Astrocyte of the hippocampus (primary cell): ENCODE data around the gene MED14.

Experiments
- DNase-seq: peaks from one replicate; pipeline ENCODE4 v3.0.0; 2011; ENCODE audit warnings: low read depth, low spot score

MED14 gene

DNA sequence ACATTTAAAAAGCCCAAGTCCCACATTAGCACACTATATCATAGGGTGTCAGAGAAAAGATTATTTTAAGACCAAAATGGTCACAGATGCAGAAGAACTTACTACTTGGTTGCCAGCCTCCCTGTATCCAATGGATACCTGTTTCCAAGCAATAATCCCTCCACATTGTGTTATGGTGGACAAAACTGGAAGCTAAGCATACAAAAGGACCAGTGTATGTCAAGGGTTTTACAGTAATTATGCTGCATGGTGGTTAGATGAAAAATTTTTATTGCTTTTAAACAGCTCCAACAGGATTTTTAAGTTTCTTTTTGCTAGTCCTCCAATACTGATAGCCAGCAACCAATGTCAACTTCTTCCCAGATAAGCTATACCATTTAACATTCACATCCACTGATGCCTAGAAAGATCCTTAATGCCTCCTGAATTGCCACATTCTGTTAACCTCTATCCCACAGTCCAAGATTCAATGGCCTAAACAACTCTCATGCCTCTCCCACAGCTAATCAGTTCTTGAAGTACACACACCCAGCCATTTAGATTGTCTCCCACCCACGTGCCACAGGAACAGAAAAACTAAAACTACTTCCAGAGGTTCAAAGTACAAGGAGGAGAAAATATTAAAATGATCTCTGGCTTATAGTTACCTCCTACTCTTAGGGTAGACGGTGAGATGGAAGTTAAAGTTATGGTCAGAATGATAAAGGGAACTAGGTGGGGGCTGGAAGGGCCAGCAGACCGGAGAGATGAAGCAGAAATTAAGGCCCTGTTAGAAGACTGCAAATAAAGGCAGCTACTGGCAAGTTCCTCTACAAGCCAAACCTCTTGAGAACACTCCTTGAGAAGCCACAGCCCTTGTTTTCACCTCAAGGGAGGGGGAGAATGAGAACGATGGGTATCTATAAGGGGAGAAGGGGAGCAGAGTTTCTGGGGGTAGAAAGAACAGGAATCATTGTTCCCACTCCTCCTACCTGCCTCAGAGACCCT is 5.5 kb downstream of the MED14 start:
- DNase-seq, result no peak

DNA sequence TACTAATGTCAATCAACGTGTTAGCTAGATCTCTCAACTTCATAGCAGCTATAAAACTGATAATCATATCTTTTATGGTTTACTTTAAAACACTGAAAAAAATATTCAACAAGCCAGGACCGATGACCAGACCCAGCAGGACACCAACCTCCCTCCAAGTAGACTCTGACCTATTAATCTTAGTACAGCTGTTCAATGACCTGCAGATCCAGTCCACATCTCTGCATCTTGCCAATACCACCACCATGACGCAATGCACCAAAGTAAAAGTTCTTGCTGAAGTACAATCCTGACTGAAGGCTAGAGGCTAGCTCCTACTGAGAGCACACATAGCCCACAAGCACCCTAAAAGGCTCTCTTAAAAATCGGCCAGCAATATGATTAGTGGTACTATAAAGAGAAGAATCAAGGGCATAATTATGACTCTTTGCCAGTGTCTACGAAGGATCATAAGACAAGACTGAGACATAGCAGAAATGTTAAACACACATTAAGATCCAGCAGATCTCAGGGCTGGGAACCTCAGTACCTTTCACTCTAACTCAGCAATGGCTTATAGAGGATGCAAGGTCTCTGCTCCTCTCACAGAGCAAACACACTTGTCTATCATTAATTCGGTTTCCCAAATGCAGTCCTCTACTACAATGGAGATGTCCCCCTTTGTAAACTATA is 7.6 kb downstream of the MED14 start:
- DNase-seq, result no peak

DNA sequence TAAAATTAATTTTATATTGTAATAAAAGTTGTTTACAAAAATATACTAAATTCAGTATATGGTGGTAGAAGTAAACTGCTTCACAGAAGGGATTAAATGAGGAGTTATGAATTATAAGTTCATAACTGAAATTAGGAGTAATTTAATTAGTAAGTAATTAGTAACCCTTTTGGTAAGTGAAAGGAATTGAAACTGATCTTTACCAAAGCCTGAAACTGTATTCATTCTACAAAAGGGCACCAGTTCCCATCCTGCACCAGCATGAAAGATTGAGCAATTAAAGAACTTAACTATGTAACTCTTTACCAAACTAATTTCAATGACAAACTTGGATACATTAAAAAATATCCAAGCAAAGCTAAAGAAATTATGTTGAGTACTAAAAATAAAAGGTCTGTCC is 8.2 kb downstream of the MED14 start:
- DNase-seq, result no peak

DNA sequence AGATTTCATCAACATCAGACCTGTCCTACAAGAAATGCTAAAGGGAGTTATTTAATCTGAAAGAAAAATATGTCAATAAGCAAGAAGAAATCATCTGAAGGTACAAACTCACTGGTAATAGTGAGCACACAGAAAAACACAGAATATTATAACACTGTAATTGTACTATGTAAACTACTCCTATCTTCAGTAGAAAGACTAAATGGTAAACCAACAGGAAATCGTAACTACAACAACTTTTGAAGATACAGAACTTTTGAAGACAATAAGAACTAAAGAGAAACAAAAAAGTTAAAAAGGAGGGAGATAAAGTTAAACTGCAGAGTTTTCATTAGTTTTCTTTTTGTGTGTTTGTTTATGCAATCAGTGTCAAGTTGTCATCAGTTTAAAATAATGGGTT is 12.4 kb downstream of the MED14 start:
- DNase-seq, result no peak

DNA sequence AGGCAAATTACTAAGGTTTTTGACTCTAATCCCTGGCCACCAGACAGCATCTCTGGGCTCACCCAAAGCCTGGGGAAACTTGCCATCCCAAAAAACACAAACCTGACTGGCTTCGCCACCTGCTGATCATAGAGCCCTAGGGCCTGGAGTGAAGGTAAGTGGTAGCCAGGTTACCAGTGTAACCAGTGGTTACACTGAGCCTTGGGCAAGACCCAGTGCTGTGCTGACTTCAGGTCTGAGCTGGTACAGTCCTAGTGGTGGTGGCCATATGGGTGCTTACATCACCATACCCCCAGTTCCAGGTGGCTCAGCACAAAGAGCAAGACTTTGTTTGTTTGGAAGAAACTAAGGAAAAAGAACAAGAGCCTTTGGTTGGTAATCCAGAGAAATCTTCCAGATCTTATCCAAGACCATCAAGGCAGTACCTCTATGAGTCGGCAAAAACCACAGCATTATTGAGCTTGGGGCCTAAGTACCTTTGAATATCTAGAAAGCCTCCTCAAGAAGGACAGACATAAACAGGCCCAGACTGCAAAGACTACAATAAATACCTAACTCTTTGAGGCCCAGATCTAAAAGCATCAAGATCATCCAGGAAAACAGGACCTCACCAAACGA is 13.7 kb downstream of the MED14 start:
- no peak for DNase-seq

DNA sequence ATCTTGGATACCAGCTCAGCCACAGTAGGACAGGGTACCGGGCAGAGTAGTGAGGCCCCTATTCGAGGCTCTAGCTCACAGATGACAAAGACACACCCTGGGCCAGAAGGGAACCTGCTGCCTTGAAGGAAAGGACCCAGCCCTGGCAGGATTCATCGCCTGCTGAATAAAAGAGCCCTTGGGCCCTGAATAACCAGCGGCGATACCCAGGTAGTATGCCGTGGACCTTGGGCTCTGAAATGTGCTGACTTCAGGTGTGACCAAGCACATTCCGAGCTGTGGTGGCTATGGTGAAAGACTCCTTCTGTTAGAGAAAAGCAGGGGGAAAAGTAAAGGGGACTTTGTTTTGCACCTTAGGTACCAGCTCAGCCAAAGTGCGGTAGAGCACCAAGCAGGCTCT is 14.6 kb downstream of the MED14 start:
- DNase-seq, result no peak

DNA sequence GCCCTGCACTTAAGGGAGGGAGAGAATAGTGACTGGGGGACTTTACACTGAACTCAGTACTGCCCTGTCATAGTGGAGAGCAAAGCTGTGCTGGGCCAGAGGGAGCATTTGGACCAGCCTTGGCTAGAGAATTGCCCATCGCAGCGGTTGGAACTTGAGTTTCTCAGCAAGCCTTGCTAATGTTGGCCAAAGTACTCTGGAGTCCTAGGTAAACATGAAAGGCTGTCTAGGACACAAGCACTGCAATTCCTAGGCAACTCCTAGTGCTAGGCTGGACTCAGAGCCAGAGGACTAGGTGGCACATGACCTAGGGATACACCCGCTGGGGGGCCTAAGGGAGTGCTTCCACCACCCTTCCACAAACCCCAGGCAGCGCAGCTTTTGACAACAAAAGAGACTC is 15.0 kb downstream of the MED14 start:
- no peak for DNase-seq

DNA sequence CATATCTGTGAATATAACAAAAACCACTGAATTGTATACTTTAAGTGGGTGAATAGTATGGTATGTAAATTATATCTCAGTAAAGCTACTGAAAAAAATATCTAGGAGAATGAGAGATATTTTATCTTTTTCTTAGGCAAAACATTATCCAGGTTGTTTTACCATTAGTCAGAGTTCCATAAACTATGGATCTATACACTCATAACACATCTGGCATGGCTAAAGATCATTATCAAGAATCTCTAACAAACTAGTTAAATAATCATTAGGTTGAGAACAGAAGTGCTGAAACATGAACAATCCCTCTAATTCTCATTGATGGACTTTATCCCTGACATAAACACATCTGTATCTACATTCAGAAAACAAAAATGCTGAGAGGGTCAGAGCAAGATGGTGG is 15.6 kb downstream of the MED14 start:
- no peak for DNase-seq

DNA sequence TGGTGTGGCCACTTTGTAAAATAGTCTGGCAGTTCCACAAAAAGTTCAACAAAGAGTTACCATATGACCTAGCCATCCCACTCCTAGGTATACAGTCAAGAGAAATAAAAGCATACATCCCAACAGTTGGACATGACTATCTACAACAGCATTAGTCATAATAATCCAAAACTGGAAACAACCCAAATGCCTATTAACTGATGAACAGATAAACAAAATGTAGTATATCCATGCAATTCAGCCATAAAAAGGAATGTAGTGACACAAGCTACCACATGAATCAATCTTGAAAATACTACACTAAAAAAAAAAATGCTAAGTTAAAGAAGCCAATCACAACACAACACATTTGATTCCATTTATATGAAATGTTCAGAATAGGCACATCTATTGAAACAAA is 16.1 kb downstream of the MED14 start:
- DNase-seq, result no peak

DNA sequence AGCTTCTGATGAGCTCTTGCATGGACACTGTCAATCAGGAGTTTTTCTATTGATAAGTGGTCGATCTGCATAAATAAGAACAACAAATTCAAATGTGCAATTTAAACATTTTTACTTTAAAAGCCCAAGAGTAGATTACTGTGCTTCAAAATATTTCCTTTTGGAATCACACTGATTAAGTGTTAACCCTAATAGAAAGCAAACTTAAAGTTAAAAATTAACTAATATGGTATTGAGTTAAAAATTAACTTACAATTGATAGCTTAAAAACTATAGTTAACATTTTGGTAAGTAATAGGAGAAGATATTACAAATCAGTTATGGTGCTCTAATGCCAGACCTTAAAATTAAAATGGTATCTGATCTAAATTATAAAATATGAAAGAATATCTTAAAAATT is 25.9 kb downstream of the MED14 start:
- no peak for DNase-seq

DNA sequence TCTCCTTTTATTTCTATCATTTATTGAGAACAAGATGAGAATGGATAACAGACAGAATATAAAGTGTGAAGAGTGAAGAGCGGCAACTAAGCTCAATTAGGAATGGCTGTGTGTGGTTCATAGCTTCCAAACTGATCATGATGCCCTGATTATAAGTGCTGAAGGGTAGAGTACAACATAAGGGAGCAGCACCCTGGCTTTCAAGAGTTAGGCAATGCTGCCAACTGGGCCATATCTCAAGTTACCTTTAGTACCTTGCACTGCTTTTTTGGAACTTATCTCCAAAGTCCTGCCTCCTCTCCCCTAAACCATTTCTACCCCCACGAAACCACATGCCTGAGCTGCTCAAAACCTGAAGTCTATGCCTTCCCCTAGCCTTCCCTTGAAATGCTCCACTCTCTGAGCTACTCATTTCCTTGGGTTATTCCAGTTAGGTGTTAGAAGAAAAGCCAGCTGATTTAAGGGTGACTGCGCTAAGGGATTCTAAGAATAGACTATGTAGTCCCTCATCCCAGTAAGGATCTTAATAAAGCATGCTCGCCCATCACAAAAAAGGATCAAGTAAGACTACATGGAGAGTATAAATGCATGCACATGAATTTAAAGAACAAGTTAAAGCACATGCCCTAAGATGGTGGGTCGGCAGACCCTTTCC is 29.6 kb downstream of the MED14 start:
- DNase-seq, result no peak

DNA sequence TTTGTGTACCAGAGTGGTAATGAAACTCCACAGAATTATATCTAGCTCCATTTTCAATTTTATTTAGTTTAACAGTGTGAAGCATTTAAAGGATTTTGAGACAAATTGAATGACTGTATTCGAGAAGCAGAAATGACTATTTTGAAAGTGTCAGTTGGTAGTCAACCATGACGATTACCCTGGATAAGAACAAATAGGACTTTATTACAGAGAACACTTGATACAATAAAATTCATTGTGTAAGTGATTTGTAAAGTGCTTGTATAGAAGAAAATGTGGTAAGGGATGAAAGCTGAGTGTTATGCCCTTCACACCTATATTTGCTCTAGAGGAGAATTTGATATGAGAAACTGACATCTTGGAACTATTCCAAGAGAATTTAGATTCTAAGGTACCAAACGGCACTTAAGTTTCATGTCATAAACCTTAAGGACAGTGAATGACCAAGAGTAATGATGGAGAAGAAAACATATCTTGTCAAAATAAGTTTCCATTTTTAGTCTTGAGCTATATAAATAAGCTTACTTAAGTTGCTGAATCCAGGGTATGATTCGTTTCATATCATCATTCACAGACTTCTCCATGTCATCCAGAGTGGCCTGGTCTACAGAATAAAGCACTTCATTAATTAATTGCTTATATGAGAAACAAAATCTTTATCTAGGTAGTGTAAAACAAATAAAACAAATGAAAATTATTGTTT is 34.6 kb downstream of the MED14 start:
- DNase-seq, result no peak

DNA sequence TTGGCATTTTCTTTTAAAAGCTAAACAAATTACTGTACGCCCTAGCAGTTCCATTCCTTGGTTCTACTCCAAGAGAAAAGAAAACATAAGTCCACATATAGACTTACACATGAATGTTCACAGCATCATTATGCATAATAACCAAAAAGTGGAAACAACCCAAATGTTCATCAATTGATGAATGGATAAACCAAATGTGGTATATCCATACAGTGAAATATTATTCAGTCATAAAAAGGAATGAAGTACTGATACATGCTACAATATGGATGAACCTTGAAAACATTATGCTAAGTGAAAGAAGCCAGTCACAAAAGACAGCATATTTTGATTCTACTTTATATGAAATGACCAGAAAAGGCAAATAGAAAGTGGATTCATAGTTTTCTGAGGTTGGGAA is 36.5 kb downstream of the MED14 start:
- DNase-seq, result no peak

DNA sequence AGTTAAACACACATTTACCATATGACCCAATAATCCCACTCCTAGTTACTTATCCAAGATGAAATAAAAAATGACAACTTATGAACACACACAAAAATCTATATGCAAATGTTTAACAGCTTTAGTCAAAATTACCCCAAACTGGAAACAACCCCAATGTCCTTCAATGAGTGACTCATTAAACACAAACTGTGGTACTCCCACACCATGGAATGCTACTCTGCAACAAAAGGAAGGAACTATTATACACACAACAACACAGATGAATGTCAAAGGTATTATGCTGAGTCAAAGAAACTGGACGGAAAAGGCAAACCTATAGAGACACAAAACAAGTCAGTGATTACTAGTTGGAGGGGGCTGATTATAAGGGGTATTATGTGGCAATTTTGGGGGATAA is 40.5 kb downstream of the MED14 start:
- DNase-seq, result peak; percentile 3

DNA sequence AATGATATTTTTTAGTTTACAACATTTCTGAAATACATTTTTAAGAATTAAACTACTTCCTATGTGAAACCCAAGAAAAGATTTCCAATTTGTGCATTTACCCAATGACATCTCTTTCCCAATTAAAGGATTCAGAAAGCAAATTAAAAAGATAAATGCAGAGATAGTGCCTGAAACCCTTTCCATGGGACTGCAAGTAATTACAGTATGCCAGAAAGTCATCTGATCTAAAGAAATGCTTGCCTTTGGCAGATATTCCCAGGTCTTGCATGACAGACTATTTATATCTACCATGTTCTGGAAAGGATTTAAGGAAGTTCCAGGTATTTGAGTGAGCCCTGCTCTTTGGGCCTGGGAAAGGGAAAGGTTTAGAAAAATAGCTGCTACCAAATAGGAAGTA is 46.4 kb downstream of the MED14 start:
- no peak for DNase-seq

DNA sequence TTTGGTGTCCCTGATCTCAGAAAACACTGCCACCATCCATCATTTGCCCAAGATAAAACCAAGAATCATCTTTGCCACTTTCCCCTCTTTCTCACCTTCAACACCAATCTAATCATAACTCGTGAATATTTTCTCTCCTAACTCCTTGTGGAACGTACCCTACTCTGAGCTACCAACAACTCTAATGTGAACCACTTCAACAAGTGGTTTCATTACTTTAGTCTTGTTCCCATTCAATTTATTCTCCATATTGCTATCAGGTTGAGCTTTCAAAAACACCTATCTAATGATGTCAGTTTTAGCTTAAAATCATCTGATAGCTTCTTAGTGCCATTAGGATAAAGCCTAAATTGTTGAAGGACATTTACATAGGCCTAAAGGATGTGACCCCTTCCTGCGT is 48.2 kb downstream of the MED14 start:
- DNase-seq, result no peak

DNA sequence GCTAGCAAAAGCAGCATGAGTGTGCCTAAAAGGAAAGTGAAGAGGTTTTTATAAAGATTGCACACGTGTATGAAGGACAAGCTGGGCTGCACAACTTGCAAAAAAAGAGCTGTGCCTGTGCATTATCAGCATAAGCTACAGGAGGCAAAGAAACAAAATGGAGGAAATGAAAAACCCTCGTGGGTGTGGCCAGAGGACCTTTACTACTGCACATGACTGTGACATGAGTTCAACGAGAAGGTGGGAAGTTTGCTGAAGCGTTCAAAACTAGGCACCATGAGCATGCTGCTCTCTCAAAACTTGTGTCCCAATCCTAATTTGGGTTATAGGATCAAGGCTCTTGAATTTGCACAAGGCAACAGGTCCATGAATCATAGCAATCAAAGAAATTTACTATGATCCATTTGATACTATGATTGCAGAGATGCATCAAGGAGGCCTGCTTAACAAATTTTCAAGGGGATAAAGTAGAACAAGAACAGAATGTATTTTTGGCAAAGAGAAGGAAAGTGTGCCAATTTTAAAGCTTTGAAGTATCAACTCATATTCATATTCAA is 49.9 kb downstream of the MED14 start:
- DNase-seq, result no peak

DNA sequence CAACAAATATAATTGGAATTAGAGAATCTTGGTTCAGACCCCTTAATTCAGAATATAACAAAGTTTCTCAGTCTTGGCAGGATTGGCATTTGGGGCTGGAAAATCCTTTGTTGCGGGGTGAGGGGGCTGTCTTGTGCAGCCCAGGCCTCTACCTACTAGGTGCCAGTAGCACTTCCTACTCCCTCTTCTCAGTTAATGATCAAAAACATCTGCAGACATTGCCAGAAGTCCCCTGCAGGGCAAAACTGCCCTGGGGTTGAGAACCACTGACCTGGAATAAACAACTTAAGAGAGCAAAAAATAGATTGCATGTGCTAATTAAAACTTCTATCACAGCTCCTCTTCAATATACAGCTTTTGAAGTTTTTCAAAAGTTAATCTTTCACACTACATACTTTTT is 51.2 kb downstream of the MED14 start:
- DNase-seq, result no peak

DNA sequence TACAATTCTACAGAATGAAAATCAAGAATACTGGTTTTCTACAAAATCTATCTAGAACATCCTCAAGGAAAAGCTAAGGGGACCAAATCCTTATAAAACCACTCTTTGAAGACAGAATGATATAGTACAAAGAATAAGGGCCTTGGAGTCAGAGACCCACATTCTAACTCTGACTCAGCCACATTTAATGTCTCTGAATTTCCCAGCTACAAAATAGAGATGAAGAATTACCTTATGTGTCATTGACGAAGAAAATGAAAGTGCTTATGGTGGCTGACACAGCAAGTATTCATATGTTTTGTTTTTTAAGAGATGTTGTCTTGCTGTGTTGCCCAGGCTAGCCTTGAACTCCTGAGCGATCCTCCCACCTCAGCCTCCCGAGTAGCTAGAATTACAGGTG is 52.1 kb downstream of the MED14 start:
- DNase-seq, result no peak

DNA sequence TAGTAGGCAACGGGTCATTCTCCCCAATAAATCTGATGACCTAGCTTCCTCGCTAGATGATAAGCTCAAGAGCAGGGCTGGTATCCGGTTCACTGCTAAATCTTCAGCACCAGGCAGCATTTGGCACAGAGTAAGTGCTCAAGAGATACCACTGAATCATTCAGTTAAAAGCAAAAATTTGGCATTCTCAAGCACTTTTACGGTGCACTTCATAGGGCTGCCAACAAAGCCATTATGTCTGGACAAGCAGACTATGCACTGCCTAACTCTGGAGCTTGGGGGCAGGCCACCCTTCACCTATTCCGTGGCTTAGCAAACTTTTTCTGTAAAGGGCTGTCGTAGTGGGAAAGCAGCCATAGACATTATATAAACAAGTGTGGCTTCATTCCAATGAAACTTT is 64.2 kb downstream of the MED14 start:
- peak; percentile 5 for DNase-seq
